HEK293T (cell line): ENCODE measurements around the gene FLNB.

Experiments
- ARNT ChIP-seq: fragments of 450-650 bp; IDR thresholded peaks from 2 replicates; pipeline ENCODE4 v1.6.1; 2017; ENCODE audit warnings: mild to moderate bottlenecking
- BHLHE40 ChIP-seq: fragments of 450-650 bp; IDR thresholded peaks from 2 replicates; pipeline ENCODE4 v1.6.1; 2016; ENCODE audit warnings: mild to moderate bottlenecking, moderate library complexity, borderline replicate concordance
- ELF4 ChIP-seq: fragments of 450-650 bp; IDR thresholded peaks from 2 replicates; pipeline ENCODE4 v1.6.1; 2017; ENCODE audit warnings: antibody characterized with exemption
- FOXA1 ChIP-seq: fragments of 450-650 bp; IDR thresholded peaks from 2 replicates; pipeline ENCODE4 v1.6.1; 2016; ENCODE audit warnings: mild to moderate bottlenecking
- FOXK2 ChIP-seq: fragments of 450-650 bp; IDR thresholded peaks from 2 replicates; pipeline ENCODE4 v1.6.1; 2016; ENCODE audit warnings: mild to moderate bottlenecking
- FOXM1 ChIP-seq: fragments of 450-650 bp; IDR thresholded peaks from 2 replicates; pipeline ENCODE4 v1.6.1; 2017; ENCODE audit warnings: mild to moderate bottlenecking, borderline replicate concordance
- LEF1 ChIP-seq: fragments of 450-650 bp; IDR thresholded peaks from 2 replicates; pipeline ENCODE4 v1.6.1; 2017; ENCODE audit warnings: mild to moderate bottlenecking, borderline replicate concordance
- SP1 ChIP-seq: fragments of 450-650 bp; IDR thresholded peaks from 2 replicates; pipeline ENCODE4 v1.6.1; 2017
- SUZ12 ChIP-seq: fragments of 450-650 bp; IDR thresholded peaks from 2 replicates; pipeline ENCODE4 v1.6.1; 2016; ENCODE audit warnings: mild to moderate bottlenecking
- TARDBP ChIP-seq: fragments of 450-650 bp; IDR thresholded peaks from 2 replicates; pipeline ENCODE4 v1.6.1; 2016
- ZNF384 ChIP-seq: fragments of 450-650 bp; IDR thresholded peaks from 2 replicates; pipeline ENCODE4 v1.6.1; 2016

- no peak for TF ChIP-seq FOXM1
- TF ChIP-seq ELF4: no peak
- TF ChIP-seq ARNT: no peak
- no peak for TF ChIP-seq SP1
- TF ChIP-seq ZNF384: no peak
- no peak for TF ChIP-seq LEF1
- TF ChIP-seq SUZ12: no peak
- TF ChIP-seq FOXA1: no peak
- no peak for TF ChIP-seq BHLHE40
- TF ChIP-seq FOXK2: no peak
- TF ChIP-seq TARDBP: no peak
Measured at GRCh38 chr3:58084788-58085543, 76.7 kb downstream of the FLNB start.
